GM12891 (cell line): Measurements from ENCODE around the gene EHMT2.
"Not testable (repeated sequence)": the region's sequence is repeated elsewhere in the genome, so short reads cannot be mapped to it uniquely, and the experiment has no call there.

ENCODE experiments used
- DNase-seq: peaks from one replicate; pipeline ENCODE4 v3.0.0; 2011; ENCODE audit warnings: low spot score; ENCODE audit not compliant: insufficient read length
- FAIRE-seq: peaks from 2 replicates; lab custom pipeline; 2011; peaks lifted over from hg19 to GRCh38; lab: Jason Lieb, UNC
- PAX5 ChIP-seq: IDR thresholded peaks from 2 replicates; pipeline ENCODE4 v1.6.1; 2011; ENCODE audit warnings: low read length, moderate library complexity, mild to moderate bottlenecking; ENCODE audit not compliant: insufficient read depth, severe bottlenecking
- POLR2A ChIP-seq: IDR thresholded peaks from 2 replicates; pipeline ENCODE4 v1.6.1; 2011; ENCODE audit warnings: low read depth, low read length, control low read depth
- POLR2AphosphoS5 ChIP-seq: IDR thresholded peaks from 2 replicates; pipeline ENCODE4 v1.6.1; 2011; ENCODE audit warnings: low read depth, low read length, control low read depth
- POU2F2 ChIP-seq: IDR thresholded peaks from 2 replicates; pipeline ENCODE4 v1.6.1; 2011; ENCODE audit warnings: low read depth, mild to moderate bottlenecking, control low read depth, low read length, moderate library complexity
- SPI1 ChIP-seq: IDR thresholded peaks from 2 replicates; pipeline ENCODE4 v1.6.1; 2011; ENCODE audit warnings: low read depth, low read length, control low read depth
- TAF1 ChIP-seq: IDR thresholded peaks from 2 replicates; pipeline ENCODE4 v1.6.1; 2011; ENCODE audit warnings: low read depth, low read length, control low read depth

Gene EHMT2

GRCh38 chr6:31915351-31915750 lies 17.9 kb upstream of the EHMT2 start:
- TF ChIP-seq PAX5, result no peak
- no peak for TF ChIP-seq POLR2A
- TF ChIP-seq POLR2AphosphoS5, result no peak
- TF ChIP-seq SPI1, result no peak
- no peak for TF ChIP-seq POU2F2
- TF ChIP-seq TAF1, result no peak
- DNase-seq, result no peak
- FAIRE-seq, result no peak

- DNase-seq (no peak), FAIRE-seq (no peak)
- no peak for TF ChIP-seq PAX5
- no peak for TF ChIP-seq POLR2AphosphoS5
- TF ChIP-seq SPI1, result no peak
- no peak for TF ChIP-seq POU2F2
- TF ChIP-seq TAF1, result no peak
- TF ChIP-seq POLR2A, result no peak
Measured at GRCh38 chr6:31911826-31912585, 14.5 kb upstream of the EHMT2 start.

GRCh38 chr6:31909298-31909697 lies 11.8 kb upstream of the EHMT2 start:
- FAIRE-seq, DNase-seq: not testable (repeated sequence)

GRCh38 chr6:31908791-31909190 lies 11.3 kb upstream of the EHMT2 start:
- FAIRE-seq (no peak), DNase-seq (peak; percentile 49)
- TF ChIP-seq SPI1 (no peak), POU2F2 (peak; percentile 89)

GRCh38 chr6:31908255-31908654 lies 10.8 kb upstream of the EHMT2 start:
- DNase-seq, FAIRE-seq: not testable (repeated sequence)

- peak; percentile 31 for FAIRE-seq
- no peak for TF ChIP-seq POLR2AphosphoS5
- no peak for TF ChIP-seq PAX5
- no peak for TF ChIP-seq SPI1
- no peak for TF ChIP-seq TAF1
- TF ChIP-seq POLR2A, result no peak
- no peak for TF ChIP-seq POU2F2
- DNase-seq, result no peak
Measured at GRCh38 chr6:31907158-31907813, 9.8 kb upstream of the EHMT2 start.

GRCh38 chr6:31906727-31907126 lies 9.2 kb upstream of the EHMT2 start:
- DNase-seq, FAIRE-seq: not testable (repeated sequence)

- DNase-seq (no peak), FAIRE-seq (no peak)
- TF ChIP-seq TAF1, result no peak
- TF ChIP-seq SPI1, result no peak
- no peak for TF ChIP-seq POU2F2
- no peak for TF ChIP-seq POLR2AphosphoS5
- no peak for TF ChIP-seq POLR2A
- TF ChIP-seq PAX5, result no peak
Measured at GRCh38 chr6:31906122-31906521, 8.6 kb upstream of the EHMT2 start.

GRCh38 chr6:31905041-31905440 lies 7.5 kb upstream of the EHMT2 start:
- no peak for TF ChIP-seq TAF1
- TF ChIP-seq POLR2AphosphoS5, result no peak
- TF ChIP-seq POLR2A, result no peak
- no peak for TF ChIP-seq SPI1
- no peak for TF ChIP-seq POU2F2
- no peak for TF ChIP-seq PAX5
- DNase-seq (no peak), FAIRE-seq (no peak)

GRCh38 chr6:31903957-31904356 lies 6.5 kb upstream of the EHMT2 start:
- no peak for FAIRE-seq
- no peak for DNase-seq
- TF ChIP-seq TAF1, result no peak
- no peak for TF ChIP-seq POU2F2
- no peak for TF ChIP-seq PAX5
- no peak for TF ChIP-seq POLR2A
- no peak for TF ChIP-seq POLR2AphosphoS5
- no peak for TF ChIP-seq SPI1

- peak; percentile 85 for DNase-seq
- peak; percentile 92 for FAIRE-seq
- TF ChIP-seq SPI1, result no peak
- TF ChIP-seq TAF1, result 0 out of 2 replicates have a peak, but pooled peaks have one; percentile 25
- TF ChIP-seq PAX5, result no peak
Measured at GRCh38 chr6:31901953-31902643, 4.6 kb upstream of the EHMT2 start, which contains the start of gene ZBTB12. Gene ZBTB12 (minus strand): TSS chr6:31902086. CDS start chr6:31901305, 781 bp downstream.
